GM18519 (cell line): ENCODE results near the gene WNT7B.

Source experiments
- ATAC-seq: cut with Tn5 transposase; IDR thresholded peaks from one replicate; pipeline ENCODE4 v1.9.1; 2021; ENCODE audit warnings: mild to moderate bottlenecking, moderate library complexity; ENCODE audit not compliant: unreplicated experiment, low FRiP score

WNT7B gene

DNA sequence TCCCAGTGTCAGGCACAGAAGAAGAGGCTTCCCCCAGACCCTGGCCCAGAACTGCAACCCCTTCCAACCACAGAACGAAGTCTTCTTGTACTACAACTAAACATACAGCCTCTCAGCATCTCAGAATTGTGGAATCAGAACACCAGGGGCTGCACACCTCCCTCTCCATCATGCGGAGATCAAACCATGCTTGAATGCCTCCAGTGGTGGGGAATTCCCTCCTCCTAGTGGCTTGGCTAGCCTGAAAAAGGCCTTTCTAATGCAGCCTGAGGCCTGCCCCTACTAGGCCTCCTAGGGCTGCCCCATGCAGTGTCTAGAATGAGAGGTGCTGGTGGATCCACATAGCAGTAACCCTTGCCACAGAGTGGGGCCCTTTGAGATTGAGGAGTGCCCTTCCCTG lies 62.7 kb downstream of the WNT7B start:
- no peak for ATAC-seq

DNA sequence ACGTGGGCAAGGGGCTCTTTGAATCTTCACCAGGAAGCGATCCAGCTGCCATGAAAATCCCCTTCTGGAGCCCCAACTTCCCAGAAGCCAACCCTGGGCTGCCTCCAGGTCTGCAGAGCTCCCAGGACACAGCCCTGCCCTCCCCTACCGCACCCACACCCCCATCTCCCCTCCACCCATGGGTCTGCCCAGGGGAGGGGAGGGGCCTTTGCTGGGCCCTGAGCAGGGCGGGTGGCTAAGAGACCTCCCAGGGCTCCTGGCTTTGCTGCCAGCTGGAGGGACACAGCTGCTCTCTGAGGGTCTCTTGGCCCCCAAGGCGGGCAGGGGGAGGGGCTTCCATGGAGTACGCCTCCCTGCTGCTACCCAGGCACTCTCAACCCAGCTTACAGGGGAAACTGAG lies 64.1 kb downstream of the WNT7B start:
- no peak for ATAC-seq

DNA sequence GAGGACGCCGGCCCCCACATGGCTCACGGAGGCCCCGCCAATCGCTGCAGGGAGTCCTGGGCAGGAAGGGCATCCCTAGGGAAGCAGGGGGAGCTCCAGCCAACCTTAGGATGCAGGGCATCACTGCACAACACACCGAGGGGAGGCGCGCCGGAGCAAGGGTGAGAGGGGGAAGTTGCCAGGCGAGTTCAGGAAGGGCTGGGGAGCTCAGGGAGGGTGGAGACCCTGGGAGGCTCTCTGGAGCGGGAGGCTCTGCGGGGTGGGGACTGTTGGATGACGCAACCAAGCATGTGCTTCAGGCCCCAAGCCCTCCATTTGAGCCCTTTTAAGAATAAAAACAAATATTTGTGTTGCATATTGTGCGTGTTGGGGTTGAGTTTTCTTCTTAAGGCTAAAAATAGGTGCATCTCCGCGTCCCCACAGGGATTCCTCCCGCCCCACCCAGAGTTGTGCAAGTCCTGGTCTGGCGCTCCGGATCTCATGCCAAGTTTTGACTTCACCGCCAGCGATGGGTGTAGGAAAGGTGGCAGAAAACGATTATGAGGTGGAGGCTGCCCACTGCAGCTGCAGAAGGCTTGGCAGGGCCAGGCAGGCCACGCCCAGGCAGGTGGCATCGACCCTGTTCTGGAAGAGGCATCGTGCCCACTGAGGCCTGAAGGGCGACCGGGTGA lies 65.2 kb downstream of the WNT7B start:
- ATAC-seq = no peak

- no peak for ATAC-seq
Observed at GRCh38 chr22:45910928-45911467, 66.0 kb downstream of the WNT7B start.

DNA sequence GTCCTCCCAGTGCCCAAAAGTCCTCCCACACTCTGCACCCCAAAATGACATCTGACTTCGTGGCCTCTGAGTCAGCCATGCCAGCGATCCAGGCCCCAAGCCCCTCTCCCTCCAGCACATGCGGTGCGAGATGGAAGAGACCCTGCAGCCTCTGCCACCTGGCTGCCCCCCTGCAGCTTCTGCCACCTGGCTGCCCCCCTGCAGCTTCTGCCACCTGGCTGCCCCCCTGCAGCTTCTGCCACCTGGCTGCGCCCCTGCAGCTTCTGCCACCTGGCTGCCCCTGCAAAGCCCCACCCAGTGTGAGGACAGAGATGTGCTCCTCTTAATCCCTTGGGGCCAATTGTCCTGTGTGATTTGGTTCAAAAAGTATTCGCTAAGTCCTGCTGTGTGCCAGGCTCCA lies 68.0 kb downstream of the WNT7B start:
- no peak for ATAC-seq

- no peak for ATAC-seq
Observed at GRCh38 chr22:45907996-45908395, 69.0 kb downstream of the WNT7B start.

DNA sequence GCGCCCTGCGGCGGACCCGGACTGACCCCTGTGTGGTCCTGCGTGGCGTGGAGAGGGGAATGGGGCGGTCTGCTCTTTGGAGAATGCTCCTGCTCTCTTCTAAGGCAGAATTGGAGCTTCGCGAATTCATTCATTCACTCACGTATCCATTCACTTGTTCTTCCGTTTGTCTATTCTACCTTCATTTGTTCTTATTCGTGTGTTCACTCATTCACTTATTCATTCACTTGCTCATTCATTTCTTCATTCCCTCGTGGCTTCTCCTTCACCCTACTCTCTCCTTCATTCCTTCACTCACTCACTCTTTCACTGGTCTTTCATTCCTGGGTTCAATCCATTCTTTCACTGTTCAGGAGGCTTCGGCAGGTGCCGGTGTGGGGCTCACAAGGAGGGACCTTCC lies 69.6 kb downstream of the WNT7B start:
- no peak for ATAC-seq

- no peak for ATAC-seq
Observed at GRCh38 chr22:45906946-45907345, 70.0 kb downstream of the WNT7B start.

DNA sequence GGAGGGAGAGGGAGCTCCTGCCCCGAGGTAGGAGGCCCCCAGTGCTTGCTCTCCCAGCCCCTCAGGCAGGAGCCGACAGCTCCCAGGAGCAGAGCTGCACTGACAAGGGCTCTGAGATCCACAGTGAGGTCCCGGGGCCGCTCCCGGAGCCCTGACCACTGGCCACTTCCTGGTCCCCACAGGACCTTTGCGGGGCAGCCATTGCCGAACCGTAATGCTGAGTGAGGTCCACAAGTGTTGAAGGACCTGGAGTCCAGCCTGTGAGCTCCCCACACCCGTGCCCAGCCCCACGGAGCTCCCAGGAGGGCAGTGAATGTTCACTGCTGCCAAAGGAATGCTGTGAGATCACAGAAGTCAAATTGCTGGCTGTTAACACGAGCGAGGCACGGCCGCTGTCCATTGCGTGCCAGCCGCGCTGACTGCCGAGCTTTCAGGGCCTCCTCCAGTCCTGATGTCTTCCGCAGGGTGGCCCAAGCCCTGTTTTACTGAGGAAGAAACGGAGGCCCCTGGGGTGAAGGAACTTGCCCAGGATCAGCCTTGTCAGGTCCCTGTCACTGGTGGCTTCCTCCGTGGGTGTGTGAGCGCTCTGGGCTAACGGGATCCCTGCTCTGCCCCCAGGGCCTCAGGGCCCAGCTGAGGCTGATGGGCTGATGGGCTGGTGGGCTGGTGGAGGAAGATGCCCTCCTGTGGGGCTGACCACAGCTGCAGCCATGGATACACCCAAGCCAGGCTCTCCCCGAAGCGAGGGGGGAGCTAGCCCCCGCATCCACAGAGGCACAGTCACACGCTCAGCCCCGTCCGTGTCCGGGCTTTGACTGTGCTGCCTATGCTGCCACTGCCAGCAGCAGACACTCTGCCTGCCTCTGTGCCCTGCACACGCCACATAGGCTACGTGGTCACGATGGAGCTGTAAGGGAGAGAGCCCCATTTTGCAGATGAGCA lies 70.8 kb downstream of the WNT7B start:
- no peak for ATAC-seq

DNA sequence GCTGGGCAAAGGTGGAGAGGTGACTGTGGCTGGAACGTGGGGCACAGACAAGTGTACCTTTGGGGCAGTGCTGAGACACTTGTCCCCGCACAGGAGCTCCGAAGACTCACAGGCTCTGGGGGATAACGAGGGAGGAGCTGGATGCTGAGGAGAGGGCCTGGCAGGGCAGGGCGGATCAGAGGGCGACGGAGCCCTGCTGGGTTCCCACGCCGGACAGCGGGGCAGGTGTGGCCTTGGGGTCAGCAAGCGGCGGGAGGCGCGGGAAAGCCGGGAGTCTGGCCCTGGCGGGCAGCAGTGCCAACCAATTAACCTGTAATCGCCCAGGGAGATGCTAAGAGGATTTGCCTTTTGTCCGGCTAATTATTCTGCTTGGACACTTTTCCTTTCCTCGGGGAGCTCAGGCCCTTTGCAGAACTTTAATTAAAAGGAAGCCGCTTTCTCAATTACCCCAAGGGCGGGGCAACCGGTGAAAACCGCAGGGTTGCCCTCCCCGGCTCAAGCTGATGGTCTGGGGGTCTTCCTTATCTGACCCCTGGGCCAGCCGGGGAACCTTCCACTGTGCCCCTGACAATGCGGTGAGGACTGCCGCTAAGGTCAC lies 71.5 kb downstream of the WNT7B start:
- ATAC-seq = no peak

GRCh38 chr22:45904236-45904635 lies 72.7 kb downstream of the WNT7B start:
- no peak for ATAC-seq

GRCh38 chr22:45903355-45904135 lies 73.4 kb downstream of the WNT7B start:
- no peak for ATAC-seq

DNA sequence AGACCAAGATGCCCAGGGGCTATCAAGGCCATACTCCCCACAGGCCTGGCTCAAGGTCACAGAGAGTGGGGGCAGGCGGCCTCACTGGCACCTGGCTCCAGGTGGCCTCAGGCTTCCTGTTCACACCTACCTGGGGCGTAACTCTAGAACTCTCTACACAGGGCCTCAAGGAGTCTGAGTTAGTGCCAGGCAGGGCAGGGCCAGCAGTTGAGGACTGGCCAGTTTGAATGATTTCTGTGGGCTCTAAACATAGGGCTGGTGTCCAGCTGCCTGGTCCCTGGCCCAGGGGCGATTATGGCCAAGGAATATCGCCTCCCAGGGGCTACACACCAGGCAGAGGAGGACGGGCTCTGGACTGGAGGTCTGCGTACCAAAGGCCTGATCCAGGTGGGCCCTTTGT lies 79.2 kb downstream of the WNT7B start:
- no peak for ATAC-seq

- no peak for ATAC-seq
Observed at GRCh38 chr22:45896964-45897538, 79.9 kb downstream of the WNT7B start.

DNA sequence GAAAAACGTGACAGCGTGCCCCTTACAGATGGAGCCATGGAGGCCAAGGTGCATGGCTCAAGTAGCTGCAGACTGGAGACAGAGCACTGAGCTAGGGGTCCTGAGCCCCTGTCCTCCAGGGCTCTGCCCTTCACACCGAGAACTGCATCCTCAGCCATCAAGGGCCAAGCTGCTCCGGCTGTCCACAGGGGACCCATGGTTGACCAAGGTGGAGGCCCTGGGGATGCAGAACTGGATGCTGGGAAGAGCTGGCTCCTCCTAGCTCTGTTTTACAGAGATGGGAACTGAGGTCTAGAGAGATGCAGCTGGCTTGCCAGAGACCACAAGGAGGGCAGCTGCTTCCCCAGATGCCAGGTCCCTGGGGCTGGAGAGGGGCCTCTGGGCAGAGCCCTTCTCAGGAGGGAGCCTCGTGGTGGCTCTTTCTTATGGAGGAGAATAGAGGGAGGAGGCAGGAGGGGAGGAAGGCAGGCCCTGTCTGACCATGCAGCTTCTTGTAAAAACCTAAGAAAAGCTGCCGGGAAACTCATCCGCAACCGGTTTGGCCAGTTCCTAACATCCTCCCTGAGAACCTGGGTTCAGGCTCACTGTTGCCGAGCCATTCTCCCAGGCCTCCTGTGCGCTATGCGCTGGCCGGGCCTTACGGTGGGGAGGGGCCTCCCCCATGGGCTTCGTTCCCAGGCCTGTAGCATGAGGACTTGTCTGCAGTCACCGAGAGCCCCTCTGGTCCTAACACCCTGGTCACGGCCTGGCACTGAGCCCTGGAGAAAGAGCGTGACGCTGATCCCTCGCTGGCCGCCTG lies 80.6 kb downstream of the WNT7B start:
- ATAC-seq = no peak

DNA sequence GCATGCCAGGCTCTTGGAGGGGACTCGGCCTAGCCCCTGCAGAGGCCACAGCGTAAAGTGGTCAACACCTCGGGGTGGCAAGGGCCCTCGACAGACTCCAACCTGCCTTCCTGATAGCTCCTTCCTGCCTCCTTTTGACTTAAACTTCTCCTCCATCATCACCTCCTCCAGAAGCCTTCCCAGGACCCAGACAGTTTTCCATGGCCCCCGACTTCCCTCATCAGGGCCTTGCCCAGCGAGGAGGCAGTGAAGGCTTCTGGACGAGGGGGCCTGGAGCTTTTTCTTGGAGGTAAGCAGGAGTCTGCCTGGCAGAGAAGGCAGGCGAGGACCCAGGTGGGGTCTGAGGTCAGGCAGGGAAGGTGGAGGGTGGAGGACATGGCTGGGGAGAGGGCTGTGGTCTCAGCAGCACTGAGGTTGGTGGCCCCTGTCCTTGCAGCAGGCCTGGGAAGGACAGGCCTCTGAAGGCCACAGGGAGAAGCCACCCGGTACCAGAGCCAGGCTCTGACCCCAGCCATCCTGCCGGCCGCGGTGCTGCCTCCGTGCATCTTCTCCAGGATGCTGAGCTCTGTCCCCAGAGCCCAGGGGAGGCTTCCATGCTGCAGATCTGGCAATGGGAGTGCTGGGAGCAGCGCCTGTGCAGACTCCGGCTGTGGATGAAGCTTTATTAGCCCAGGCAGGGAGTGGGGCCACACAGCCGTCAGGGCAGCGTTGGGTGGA lies 81.4 kb downstream of the WNT7B start:
- ATAC-seq = no peak

- ATAC-seq = no peak
Observed at GRCh38 chr22:45893516-45893915, 83.4 kb downstream of the WNT7B start.

GRCh38 chr22:45892681-45893461 lies 84.1 kb downstream of the WNT7B start:
- ATAC-seq = no peak
